GM12878 (cell line): ENCODE data around the gene OR6B3. TPM values are rescaled to one million over a fixed set of nuclear protein-coding genes. Genes with fewer than 3 reads are reported as not detected.

ENCODE experiments used
- ATAC-seq: fragments of 200-7000 bp; cut with Tn5 transposase; 3 replicates; pipeline ENCODE4 v1.9.1; 2020; ENCODE audit warnings: mild to moderate bottlenecking, moderate library complexity
- BruUV-seq: library from RNA; stranded (reverse); fragments of 400-500 nt; replicated peaks from 2 replicates; lab custom pipeline; 2021; lab: Mats Ljungman, UMichigan
- CTCF ChIA-PET: fragments of 300-600 bp; sonication (Branson Sonifier 250); formaldehyde crosslinking; extraction: SDS; loops from one replicate; lab custom pipeline; 2021; ENCODE audit warnings: inconsistent platforms; lab: Yijun Ruan, JAX
- POLR2A ChIA-PET: fragments of 350-600 bp; formaldehyde crosslinking; extraction: SDS; loops from one replicate; lab custom pipeline; 2021; ENCODE audit warnings: inconsistent platforms; lab: Charles Lee
- RAD21 ChIA-PET: fragments of 300-600 bp; sonication (Branson Sonifier 250); formaldehyde crosslinking; loops from one replicate; lab custom pipeline; 2023; ENCODE audit warnings: antibody characterized with exemption; ENCODE audit not compliant: unreplicated experiment; lab: Charles Lee
- SMC1A ChIA-PET: fragments of 300-600 bp; sonication (Branson Sonifier 250); formaldehyde crosslinking; loops from one replicate; lab custom pipeline; 2023; ENCODE audit not compliant: unreplicated experiment, uncharacterized antibody; lab: Charles Lee
- DNase-seq: peaks from one replicate; pipeline ENCODE4 v3.0.0-alpha.2; 2011; ENCODE audit warnings: low read depth, low spot score
- FAIRE-seq: peaks from 3 replicates; lab custom pipeline; 2011; peaks lifted over from hg19 to GRCh38; lab: Jason Lieb, UNC
- H2AFZ ChIP-seq: 2 replicates; pipeline ENCODE4 v1.6.0; 2011; ENCODE audit warnings: low read depth, low read length, control low read depth; ENCODE audit not compliant: control insufficient read depth
- H3K27ac ChIP-seq: 2 replicates; pipeline ENCODE4 v1.5.1; 2011; ENCODE audit warnings: control low read depth; ENCODE audit not compliant: control insufficient read depth, insufficient read depth
- H3K27me3 ChIP-seq, 2 experiments: replicated peaks in 1 of 2; 2 replicates each; pipeline versions ENCODE4 v1.6.0 to v1.6.1; 2011; ENCODE audit warnings: low read length in 1 of 2; ENCODE audit not compliant: control insufficient read depth in 2 of 2, insufficient read depth in 2 of 2
- H3K36me3 ChIP-seq, 2 experiments: 2 replicates each; pipeline ENCODE4 v1.5.1; 2011; ENCODE audit warnings: low read length in 1 of 2; ENCODE audit not compliant: control insufficient read depth in 2 of 2, insufficient read depth in 2 of 2
- H3K4me1 ChIP-seq: 2 replicates; pipeline ENCODE4 v1.6.1; 2011; ENCODE audit warnings: mild to moderate bottlenecking, low read length, moderate library complexity, mixed read lengths; ENCODE audit not compliant: control insufficient read depth, insufficient read depth
- H3K4me2 ChIP-seq: 2 replicates; pipeline ENCODE4 v1.6.0; 2011; ENCODE audit warnings: control low read depth; ENCODE audit not compliant: control insufficient read depth, insufficient read depth
- H3K4me3 ChIP-seq: fragments of 200-600 bp; sonication (generic); 2 replicates; pipeline ENCODE4 v1.5.1; 2016
- H3K79me2 ChIP-seq: 2 replicates; pipeline ENCODE4 v1.6.0; 2011; ENCODE audit warnings: low read length; ENCODE audit not compliant: control insufficient read depth, insufficient read depth
- H3K9ac ChIP-seq: 2 replicates; pipeline ENCODE4 v1.8.0; 2011; ENCODE audit warnings: low read length, control low read depth, mixed read lengths; ENCODE audit not compliant: control insufficient read depth, insufficient read depth
- H3K9me3 ChIP-seq: replicated peaks from 3 replicates; pipeline ENCODE4 v1.5.1; 2011; ENCODE audit warnings: mild to moderate bottlenecking, low read length; ENCODE audit not compliant: control insufficient read depth, insufficient read depth
- H4K20me1 ChIP-seq: 2 replicates; pipeline ENCODE4 v1.6.0; 2011; ENCODE audit not compliant: control insufficient read depth, insufficient read depth
- ATF2 ChIP-seq: IDR thresholded peaks from 2 replicates; pipeline ENCODE4 v1.6.1; 2012; ENCODE audit warnings: low read length, inconsistent platforms
- BMI1 ChIP-seq: fragments of 450-650 bp; IDR thresholded peaks from 2 replicates; pipeline ENCODE4 v1.6.1; 2016; ENCODE audit warnings: mild to moderate bottlenecking, moderate library complexity, borderline replicate concordance
- CBX5 ChIP-seq: sonication (generic); IDR thresholded peaks from 2 replicates; pipeline ENCODE4 v1.6.1; 2016; ENCODE audit warnings: low read depth, moderate library complexity, mild to moderate bottlenecking, inconsistent platforms
- CHD4 ChIP-seq: fragments of 200-600 bp; sonication (generic); IDR thresholded peaks from 2 replicates; pipeline ENCODE4 v1.6.1; 2016; ENCODE audit warnings: mild to moderate bottlenecking
- CTCF ChIP-seq, 3 experiments: IDR thresholded peaks in 2 of 3; conservative IDR thresholded peaks in 1 of 3; 2 replicates each; pipeline ENCODE4 v1.5.1; 2011; ENCODE audit warnings: low read depth in 3 of 3, low read length in 3 of 3, mild to moderate bottlenecking in 3 of 3, control low read depth in 2 of 3, moderate library complexity in 2 of 3, inconsistent platforms in 1 of 3, mixed read lengths in 1 of 3; ENCODE audit not compliant: control insufficient read depth in 2 of 3, insufficient read depth in 1 of 3; ENCODE audit errors: extremely low read depth in 1 of 3
- E2F4 ChIP-seq: IDR thresholded peaks from 2 replicates; pipeline ENCODE4 v1.6.1; 2012; ENCODE audit warnings: low read depth, low read length, improper control_type of control experiment
- FOXK2 ChIP-seq: fragments of 450-650 bp; IDR thresholded peaks from 2 replicates; pipeline ENCODE4 v1.6.1; 2017; ENCODE audit warnings: mild to moderate bottlenecking, moderate library complexity
- HDGF ChIP-seq: fragments of 450-650 bp; IDR thresholded peaks from 2 replicates; pipeline ENCODE4 v1.6.1; 2016; ENCODE audit warnings: antibody characterized with exemption
- MLLT1 ChIP-seq: fragments of 450-650 bp; IDR thresholded peaks from 2 replicates; pipeline ENCODE4 v1.6.1; 2016; ENCODE audit warnings: mild to moderate bottlenecking
- MTA2 ChIP-seq: fragments of 450-650 bp; IDR thresholded peaks from 2 replicates; pipeline ENCODE4 v1.6.1; 2016; ENCODE audit warnings: low read depth, mild to moderate bottlenecking, moderate library complexity
- MXI1 ChIP-seq: fragments of 150-350 bp; IDR thresholded peaks from 2 replicates; pipeline ENCODE4 v1.6.1; 2011; ENCODE audit warnings: low read depth, mild to moderate bottlenecking, inconsistent platforms, low read length, improper control_type of control experiment
- NR2C1 ChIP-seq: fragments of 450-650 bp; IDR thresholded peaks from 2 replicates; pipeline ENCODE4 v1.6.1; 2017; ENCODE audit warnings: antibody characterized with exemption, mild to moderate bottlenecking, moderate library complexity
- PML ChIP-seq: IDR thresholded peaks from 2 replicates; pipeline ENCODE4 v1.6.1; 2012; ENCODE audit warnings: low read length, inconsistent platforms
- RAD51 ChIP-seq: fragments of 450-650 bp; IDR thresholded peaks from 2 replicates; pipeline ENCODE4 v1.6.1; 2016; ENCODE audit warnings: moderate library complexity, mild to moderate bottlenecking, inconsistent platforms
- SKIL ChIP-seq: fragments of 450-650 bp; IDR thresholded peaks from 2 replicates; pipeline ENCODE4 v1.6.1; 2017; ENCODE audit warnings: mild to moderate bottlenecking, low read depth, inconsistent platforms; ENCODE audit not compliant: poor library complexity, severe bottlenecking
- TBL1XR1 ChIP-seq: IDR thresholded peaks from 2 replicates; pipeline ENCODE4 v1.6.1; 2012; ENCODE audit warnings: low read depth, low read length, improper control_type of control experiment
- ZNF207 ChIP-seq: fragments of 450-650 bp; IDR thresholded peaks from 2 replicates; pipeline ENCODE4 v1.6.1; 2014; ENCODE audit warnings: antibody characterized with exemption, mild to moderate bottlenecking, borderline replicate concordance
- in situ Hi-C: fragments of 300-500 bp; cut with MboI; formaldehyde crosslinking; loops from 9 replicates; pipeline ENCODE4 v1.14.3; 2018; ENCODE audit warnings: mixed read lengths
- intact Hi-C: fragments of 100-400 bp; cut with micrococcal nuclease; formaldehyde crosslinking; loops from one replicate; pipeline ENCODE4 v1.14.2; 2022; ENCODE audit not compliant: unreplicated experiment
- polyA plus RNA-seq, 11 experiments: library from polyadenylated mRNA; depleted of rRNA in 4 of 11; unstranded in 6 of 11; stranded (reverse) in 5 of 11; fragments of >200 nt; fragmentation: Nextera tagmentation in 4 of 11; fragmentation: Illumina TruSeq in 1 of 11; extraction: Ambion mirVana in 4 of 11; extraction: Trizol in 1 of 11; gene quantifications; 1 replicate in 1 of 11; 2 replicates in 10 of 11; pipeline versions ENCODE4 v1.2.1 to v1.2.3, GENCODE V29; 2011 to 2016; ENCODE audit warnings: inconsistent platforms in 2 of 11, missing spikeins in 2 of 11, low read depth in 1 of 11
- total RNA-seq, 4 experiments: library from RNA; depleted of rRNA in 3 of 4; stranded (reverse); fragments of >200 nt in 3 of 4; fragmentation: Illumina TruSeq in 1 of 4; extraction: Trizol in 1 of 4; gene quantifications; 2 replicates each; pipeline versions ENCODE4 v1.2.1 to v1.2.3, GENCODE V29; 2013 to 2021

OR6B3 gene
- total and polyA plus RNA-seq, 10 of the 15 experiments (the other 5 are each of a cell fraction or from before 2014, with no cell fraction given), result not detected

- no peak for TF ChIP-seq CHD4
These were observed 12.0 kb downstream of the OR6B3 start (continued) for GRCh38 chr2:240041363-240041762.

GRCh38 chr2:240037358-240037757 lies 16.0 kb downstream of the OR6B3 start:
- Histone ChIP-seq H3K36me3 (no peaks in the 10 kb centered on the region), H3K9ac (no peak overlapping the region), H3K4me1 (no peaks in the 10 kb centered on the region), H4K20me1 (no peaks in the 10 kb centered on the region), H2AFZ (no peak overlapping the region), H3K9me3 (no peaks in the 10 kb centered on the region), H3K27me3 (peaks cover 0 to 2% of the 10 kb centered on the region in 2 experiments; a peak in 3 of 4 replicates), H3K27ac (no peak overlapping the region), H3K4me3 (no peak overlapping the region), H3K4me2 (no peak overlapping the region), H3K79me2 (no peaks in the 10 kb centered on the region)
- in situ Hi-C loops, result no loop called here
- TF ChIP-seq MTA2 (no peak), HDGF (no peak), CBX5 (no peak), TBL1XR1 (no peak), PML (no peak), MLLT1 (no peak), CTCF (IDR thresholded peaks at IDR 0.05 in 2 of 3, conservative IDR thresholded peaks at IDR 0.05 in 1 of 3; ENCODE audit: control insufficient read depth in 2 of 3, extremely low read depth in 1 of 3, insufficient read depth in 1 of 3, low read depth in 3 of 3, low read length in 3 of 3) (no peak), MXI1 (no peak), BMI1 (no peak), ATF2 (no peak), ZNF207 (no peak), NR2C1 (no peak), E2F4 (no peak), SKIL (no peak), FOXK2 (no peak), RAD51 (no peak)
- intact Hi-C loops, result no loop called here
- no TSS peak for BruUV-seq
- DNase-seq, result no peak
- CTCF ChIA-PET, result no interaction called here
- no peak for ATAC-seq
- no peak for FAIRE-seq
- POLR2A ChIA-PET, result no interaction called here
- RAD21 ChIA-PET, result no interaction called here
- SMC1A ChIA-PET, result no interaction called here
